ENCODE measurements around the gene RPH3AL.
"Not testable (repeated sequence)": the region's sequence is repeated elsewhere in the genome, so short reads cannot be mapped to it uniquely, and the experiment has no call there.

Gene RPH3AL

DNA sequence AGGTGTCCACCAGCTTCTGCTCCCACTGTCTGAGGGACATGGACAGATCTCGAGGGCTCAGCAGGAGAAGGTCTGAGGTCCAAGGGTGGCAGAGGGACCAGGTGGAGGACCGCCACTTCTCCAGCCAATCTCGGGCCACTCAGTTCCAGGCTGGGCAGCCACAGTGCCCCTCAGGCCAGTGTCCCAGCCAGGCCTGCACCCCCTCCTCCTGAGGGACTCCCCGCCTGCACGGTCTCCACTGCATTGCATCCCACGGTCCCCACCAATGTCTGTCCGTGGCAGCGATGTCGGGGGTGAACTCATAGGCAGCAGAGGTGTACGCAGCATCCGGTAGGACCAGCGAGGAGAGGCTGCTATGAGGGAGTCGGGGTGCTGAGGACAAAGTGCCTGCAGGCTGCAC, 107.0 kb downstream of the RPH3AL start:
- no peak for DNase-seq

DNA sequence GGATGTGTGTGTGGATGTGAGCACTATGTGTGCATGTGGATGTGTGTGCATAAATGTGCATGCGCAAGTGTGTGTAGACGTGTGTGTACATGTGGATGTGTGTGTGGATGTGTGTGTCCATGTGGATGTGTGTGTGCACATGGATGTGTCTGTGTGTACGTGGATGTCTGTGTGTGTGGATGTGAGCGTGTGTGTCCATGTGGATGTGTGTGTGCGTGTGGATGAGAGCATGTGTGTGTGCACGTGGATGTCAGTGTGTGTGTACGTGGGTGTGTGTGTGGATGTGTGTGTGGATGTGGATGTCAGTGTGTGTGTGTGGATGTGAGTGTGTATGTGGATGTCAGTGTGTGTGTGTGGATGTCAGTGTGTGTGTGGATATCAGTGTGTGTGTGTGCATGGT, 107.6 kb downstream of the RPH3AL start:
- no peak for DNase-seq

DNA sequence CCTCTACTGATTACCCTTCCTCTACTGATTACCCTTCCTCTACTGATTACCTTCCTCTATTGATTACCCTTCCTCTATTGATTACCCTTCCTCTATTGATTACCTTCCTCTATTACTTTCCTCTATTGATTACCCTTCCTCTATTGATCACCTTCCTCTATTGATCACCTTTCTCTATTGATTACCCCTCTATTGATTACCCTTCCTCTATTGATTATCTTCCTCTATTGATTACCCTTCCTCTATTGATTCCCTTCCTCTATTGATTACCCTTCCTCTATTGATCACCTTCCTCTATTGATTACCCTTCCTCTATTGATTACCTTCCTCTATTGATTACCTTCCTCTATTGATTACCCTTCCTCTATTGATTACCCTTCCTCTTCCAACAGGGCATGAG, 108.7 kb downstream of the RPH3AL start:
- not testable (repeated sequence) for DNase-seq

DNA sequence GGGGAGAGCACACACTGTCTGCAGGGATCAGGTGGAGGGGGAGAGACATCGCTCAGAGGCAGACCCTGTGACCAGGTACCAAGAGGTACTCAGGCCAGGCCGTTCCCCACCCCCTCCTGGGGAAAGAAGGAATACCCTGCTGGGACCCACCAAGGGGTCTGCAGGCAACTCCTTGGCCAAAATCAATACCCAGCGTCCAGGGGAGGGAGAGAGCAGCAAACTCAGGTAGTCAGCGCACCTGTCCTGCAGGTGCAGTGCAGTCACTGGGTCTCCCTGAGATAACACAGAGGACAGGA, 113.7 kb downstream of the RPH3AL start:
- DNase-seq, result no peak

DNA sequence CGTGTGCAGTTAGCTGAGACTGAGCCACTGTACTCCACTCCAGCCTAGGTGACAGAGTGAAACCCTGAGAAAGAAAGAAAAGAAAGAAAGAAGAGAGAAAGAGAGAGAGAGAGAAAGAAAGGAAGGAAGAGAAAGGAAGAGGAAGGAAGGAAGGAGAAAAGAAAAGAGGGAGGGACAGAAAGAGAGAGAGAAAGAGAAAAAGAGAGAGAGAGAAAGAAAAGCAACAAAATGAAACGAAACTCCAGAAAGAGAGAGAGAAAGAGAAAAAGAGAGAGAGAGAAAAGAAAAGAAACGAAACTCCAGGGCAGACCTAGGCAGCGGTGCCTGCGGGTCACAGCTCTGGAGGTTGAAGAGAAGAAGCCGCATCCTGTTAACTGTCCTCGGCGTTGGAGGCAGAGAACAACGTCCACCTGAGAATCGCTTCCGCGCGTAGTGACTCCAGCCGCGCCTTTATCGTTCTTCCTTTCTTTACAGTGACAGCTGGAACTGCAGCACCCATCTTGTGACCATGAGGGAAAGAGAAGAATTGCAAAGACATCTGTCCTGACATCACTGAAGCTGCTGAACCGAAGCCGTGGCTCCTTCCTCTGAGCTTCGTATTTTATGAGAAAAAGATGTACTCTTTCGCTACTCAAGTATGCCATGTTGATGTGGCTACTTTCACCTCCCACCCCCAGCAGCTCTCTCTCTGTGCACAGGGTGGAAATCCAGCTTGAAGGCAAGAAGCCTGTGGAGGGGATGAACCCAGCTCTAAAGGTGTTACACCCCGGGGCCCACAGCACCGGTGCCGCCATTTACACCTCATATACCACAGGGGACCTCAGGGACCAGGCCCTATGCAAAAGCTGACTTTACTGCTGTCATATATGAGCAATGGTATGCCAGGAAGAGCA, 114.3 kb downstream of the RPH3AL start:
- DNase-seq, result no peak

DNA sequence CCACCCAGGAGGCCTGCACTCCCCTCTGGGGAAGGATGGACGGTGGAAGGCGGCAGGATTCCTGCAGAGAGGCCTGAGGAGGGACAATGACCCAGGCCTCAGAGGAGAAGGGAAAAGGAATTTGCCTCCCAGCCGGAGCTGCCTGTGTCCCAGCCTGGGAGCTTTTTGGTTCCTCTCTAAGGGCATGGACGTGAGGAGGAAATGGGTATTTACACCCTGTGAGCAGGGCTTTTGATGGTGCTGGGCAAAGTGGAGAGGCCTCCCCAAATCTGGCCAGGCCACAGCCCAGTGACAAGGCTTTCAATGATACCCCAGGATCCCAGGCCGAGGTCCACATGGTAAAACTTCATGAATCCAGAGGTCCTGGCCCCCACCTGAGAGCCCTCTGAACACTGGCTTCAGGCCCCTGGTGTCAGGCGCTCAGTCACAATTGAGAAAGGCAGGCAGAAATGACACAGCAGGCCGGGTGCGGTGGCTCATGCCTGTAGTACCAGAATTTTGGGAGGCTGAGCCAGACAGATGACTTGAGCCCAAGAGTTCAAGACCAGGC, 115.1 kb downstream of the RPH3AL start:
- DNase-seq, result no peak

DNA sequence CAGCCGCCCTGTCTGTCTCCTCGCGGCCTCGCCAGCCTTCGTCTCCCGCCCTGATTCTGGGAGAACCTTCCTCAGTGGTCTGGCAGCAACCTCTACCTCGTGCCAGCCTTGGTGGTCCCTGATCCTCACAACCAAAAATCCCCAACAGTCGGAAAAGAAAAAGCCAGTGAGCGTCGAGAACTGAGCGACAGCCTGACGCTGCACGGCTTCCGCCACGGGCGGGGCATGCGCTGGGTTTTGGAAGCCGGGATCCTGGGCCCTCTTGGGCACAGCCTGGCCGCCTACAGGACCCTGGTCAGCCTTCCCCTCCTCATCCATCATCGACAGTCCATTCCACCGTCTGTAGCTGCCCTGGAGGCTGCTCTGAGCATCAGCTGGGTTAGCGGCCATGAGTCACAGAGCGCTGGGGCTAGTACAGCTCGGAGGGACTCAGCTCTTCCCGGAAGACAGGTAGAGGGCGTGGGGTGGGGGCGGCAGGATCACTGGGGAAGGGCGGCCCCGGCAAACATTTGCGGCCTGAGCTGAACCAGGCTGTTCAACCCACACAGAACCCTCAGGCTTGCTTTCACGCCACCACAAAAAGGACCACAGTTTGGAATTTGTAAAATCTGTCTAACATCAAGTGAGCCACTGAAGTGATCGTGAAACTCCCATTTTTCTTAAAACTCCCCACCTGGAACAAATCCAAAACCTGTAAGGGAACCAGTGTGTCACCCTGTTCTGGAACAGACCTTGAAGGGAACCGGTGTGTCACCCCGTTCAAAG, 115.8 kb downstream of the RPH3AL start:
- DNase-seq, result no peak

DNA sequence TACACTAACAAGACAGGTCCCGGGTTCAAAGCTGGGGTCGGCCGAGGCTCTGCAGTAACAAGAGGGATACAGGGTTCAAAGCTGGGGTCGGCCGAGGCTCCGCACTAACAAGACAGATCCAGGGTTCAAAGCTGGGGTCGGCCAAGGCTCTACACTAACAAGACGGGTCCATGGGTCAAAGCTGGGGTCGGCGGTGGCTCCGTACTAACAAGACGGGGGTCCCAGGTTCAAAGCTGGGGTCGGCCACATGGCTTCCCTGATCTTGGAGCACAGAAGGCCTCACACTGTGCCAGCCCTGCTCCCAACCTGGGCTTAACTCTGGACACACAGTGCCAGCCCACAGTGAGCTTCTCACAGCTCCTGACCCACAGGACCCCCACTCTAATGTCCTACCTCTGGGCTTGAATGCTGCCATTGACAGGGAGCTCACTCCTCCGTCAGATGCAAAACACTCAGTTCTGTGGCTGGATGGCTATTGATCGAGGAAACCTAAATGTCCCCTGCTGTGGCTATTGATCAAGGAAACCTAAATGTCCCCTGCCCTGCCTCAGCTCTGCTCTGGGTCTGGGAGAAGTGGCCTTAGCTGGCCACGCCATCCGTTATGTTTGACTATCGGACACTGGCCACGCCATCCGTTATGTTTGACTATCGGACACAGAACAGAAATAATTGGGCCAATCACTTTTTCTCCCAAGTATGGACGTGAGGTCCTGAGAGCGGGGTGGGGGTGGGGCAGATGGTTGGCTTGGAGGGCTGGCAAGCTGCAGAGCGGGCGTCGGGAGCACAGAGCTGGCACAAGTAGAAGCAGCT, 116.6 kb downstream of the RPH3AL start:
- no peak for DNase-seq

DNA sequence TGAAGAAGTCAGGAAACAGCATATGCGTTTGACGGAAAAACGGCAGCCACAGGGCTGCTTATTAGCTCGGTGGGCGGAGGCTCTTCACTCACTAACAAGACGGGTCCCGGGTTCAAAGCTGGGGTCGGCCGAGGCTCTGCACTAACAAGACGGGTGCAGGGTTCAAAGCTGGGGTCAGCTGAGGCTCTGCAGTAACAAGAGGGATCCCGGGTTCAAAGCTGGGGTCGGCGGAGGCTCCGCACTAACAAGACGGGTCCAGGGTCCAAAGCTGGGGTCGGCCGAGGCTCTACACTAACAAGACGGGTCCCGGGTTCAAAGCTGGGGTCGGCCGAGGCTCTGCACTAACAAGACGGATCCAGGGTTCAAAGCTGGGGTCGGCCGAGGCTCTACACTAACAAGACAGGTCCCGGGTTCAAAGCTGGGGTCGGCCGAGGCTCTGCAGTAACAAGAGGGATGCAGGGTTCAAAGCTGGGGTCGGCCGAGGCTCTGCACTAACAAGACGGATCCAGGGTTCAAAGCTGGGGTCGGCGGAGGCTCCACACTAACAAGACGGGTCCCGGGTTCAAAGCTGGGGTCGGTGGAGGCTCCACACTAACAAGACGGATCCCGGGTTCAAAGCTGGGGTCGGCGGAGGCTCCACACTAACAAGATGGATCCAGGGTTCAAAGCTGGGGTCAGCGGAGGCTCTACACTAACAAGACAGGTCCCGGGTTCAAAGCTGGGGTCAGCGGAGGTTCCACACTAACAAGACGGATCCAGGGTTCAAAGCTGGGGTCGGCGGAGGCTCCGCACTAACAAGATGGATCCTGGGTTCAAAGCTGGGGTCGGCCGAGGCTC, 117.4 kb downstream of the RPH3AL start:
- DNase-seq, result peak in 1 of 56 donors; percentile 35

DNA sequence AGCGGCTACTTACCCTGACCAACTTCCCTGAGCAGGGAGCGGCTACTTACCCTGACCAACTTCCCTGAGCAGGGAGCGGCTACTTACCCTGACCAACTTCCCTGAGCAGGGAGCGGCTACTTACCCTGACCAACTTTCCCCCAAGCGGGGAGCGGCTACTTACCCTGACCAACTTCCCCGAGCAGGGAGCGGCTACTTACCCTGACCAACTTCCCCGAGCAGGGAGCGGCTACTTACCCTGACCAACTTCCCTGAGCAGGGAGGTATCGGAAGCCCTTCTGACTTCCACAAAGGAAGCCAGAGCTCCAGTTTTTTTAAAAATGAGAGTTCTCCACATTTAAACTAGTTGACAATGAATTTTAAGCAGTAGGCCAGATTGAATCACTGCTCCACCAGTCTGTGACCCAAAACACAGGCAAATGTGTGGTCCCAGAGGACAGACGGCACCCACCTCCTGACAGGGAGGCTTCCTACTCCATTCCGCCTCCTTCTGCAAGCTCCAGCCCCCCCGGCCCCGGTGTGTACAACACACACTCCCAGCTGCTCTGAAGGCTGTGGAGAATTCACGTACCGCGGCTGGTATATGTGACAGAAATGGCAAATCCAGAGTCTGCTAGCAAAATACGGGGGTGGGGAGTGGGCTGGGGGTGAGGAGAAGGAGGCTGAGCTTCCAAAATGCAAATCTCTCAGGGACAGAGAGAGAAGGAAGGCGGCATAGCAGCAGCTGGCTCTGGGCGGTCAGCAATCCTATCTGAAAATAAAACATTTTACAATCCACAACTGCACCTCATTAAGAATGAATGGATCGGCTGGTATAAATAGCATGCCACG, 118.2 kb downstream of the RPH3AL start:
- DNase-seq, result peak in 18 of 56 donors; percentile 3 to 54 (median 23)

DNA sequence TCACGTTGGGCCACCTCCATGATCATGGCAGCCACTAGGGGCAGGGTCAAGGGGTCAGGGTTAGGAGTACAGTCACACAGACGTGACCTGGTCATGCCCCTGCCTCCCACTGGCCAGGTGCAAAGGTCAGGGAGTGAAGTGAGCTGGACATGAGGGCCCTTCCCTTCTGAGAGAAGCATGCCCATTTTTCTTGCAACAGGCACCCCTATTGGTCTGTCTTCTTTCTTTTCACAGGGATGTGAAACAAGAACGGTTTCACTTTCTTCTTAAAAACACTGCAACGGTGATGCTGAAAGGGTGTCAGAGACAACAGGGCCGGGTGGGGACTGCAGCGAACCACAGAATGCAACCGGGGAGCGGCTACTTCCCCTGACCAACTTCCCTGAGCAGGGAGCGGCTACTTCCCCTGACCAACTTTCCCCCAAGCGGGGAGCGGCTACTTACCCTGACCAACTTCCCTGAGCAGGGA, 119.1 kb downstream of the RPH3AL start:
- DNase-seq, result no peak

DNA sequence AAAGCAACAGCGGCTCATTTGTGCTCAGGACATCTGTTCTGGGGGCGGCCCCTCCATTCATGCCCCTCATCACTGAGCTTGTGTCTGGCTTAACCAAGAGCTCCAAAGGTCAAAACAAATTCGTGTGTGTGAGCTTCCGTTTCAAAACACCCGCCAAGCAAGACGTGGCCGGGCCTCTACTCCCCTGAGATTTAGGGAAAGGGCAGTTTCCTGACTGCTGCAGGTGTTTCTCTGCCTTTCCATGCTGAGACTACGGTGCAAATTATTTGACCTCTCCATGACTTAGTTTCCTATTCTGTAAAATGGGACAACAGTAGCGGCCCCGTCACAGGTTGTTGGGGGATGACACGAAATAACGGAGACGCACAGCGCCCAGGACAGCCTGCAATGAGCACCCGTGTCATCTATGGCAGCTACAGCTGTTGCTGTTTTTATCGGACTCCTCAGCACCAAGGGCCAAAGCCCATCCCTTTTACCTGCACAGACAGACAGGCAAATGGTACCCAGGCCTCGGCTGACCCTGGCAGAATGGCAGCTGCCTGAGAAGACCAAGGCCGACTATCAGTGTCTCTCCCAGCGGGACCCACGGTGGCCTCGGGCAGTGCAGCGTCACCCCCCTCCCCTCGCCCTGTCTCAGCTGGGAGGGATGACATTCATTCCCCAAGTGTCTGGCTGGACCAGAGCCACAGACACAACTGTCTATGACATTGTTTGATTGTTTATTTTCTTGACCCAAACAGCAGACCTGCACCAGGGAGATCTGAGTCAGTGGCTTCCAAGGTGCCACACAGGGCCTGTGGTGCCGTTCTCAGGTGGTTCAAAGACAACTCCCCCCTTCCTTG, 120.4 kb downstream of the RPH3AL start:
- DNase-seq, result no peak

DNA sequence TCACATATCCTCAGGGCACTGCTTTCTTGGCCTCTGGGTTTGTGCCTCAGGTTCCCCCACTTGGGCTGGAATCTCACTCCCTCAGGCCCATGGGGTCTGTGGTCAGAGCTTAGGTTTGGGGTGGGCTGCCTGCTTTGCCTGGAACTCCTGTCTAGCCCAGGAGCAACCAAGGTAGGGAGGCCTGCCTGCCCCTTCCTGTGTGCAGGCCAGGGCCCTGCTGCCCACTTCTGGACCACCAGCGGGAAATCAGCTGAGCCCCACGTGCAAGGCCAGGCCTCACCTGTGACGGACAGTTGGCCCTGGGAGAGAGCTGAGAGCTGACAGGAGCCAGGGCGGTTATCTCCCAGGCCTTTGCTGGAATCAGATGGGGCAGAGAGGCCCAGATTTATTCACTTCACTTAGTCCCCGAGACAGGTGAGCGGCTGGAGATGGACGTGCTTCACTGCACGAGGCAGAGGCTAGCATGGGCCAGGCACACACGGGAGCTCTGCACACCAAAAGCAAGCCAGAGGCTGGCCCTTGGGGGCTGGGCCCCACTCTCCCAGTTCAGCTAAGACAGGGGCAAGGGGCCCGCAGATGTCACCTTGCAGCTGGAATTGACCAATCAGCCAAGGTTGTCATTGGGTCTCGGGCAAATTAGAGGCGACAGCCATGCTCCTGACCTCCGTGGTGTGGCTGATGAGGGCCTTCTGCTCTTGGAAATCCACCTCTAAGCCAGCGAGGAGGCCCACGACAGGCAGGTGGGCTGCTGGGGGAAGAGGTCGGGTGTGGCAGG, 121.2 kb downstream of the RPH3AL start:
- DNase-seq, result no peak

DNA sequence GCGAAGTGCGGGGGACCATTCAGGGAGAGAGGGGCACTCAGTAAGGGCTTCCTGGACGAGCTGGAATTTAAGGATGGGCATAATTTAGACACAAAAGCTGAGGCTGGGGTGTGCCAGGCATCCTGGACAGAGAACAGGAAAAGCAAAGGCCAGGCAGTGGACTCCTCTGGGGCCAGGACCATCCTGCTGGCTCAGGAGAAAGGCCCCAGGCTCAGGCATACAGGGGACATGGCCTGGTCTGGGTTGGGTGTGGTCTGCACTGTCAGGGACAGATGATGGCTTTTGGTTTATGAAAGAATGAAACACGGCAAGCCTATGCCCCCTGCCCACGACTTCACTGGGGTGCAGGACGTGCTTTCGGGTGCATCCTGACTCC, 122.2 kb downstream of the RPH3AL start:
- no peak for DNase-seq

DNA sequence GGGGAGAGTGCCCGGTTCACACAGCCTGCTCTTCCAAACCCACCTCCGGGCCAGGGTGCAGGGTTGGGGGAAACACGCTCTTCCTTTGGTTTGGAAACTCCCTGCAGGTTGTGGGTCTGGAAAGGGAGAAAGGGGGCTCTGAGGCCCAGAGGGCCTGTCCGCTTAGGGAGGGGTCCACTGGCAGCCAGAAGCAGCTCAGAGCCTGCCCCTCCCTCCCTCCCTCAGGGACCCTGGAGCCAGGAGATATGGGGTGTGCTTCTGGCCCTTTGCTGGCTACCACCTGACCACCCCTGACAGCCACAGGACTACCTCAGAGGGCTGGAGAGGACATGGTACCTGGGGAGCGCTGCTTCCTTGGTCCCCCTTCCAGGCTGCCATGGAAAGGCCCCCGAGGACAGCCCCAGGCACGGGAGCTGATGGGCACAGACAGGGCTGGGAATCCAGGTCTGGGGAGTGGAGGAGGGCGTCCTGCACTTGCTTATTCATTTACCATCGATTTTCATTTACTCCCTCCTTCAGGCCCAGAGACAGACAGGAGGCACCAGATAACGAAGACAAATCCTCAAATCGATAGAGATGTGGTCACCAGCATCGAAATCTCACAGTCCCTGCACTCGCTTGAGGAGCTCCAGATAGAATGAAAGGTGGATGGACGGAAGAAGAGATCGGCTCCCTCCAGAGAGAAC, 122.8 kb downstream of the RPH3AL start:
- DNase-seq, result no peak

DNA sequence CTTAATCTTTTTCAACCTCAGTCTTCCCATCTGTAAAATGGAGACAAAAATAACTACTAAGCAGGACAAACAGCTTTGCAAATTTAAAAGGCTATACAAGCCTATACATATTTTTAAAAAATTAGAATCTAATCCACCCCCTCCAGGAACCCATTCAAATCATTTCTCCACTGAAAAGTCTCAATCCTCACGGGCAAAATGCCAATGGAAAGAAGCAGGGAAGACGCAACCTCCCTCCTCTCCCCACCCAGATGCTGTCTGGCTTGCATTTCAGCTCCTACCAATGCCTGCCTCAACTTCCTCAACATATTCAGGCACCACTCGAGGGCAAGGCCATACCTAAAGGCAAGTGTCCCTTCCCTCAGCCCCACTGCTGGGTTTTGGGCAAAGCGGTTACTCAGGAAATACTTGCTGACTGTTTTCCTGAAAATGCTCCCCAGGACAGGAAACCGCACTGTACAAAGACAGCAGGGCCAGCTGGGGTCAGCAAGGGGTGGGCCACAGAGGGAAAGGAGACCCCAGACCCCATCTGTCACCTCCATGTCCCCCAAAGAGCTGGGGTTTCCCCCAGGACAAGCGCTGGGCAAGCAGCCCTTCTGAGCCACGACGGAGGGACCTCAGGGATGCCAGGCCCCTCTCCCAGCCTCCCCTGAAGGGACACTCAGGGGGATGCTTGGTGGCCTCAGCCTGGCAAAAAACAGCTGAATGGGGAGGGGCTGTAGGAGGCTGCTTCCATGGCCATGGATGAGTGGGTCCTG, 123.5 kb downstream of the RPH3AL start:
- no peak for DNase-seq
